GM21619 (cell line): ENCODE measurements around the gene MT1M.
A peak's percentile ranks its signal among the peaks of the same experiment; 100 is the strongest.
"Not testable (repeated sequence)": the region's sequence is repeated elsewhere in the genome, so short reads cannot be mapped to it uniquely, and the experiment has no call there.

Source experiments
- ATAC-seq: cut with Tn5 transposase; IDR thresholded peaks from one replicate; pipeline ENCODE4 v1.9.1; 2021; ENCODE audit not compliant: unreplicated experiment

MT1M gene

DNA sequence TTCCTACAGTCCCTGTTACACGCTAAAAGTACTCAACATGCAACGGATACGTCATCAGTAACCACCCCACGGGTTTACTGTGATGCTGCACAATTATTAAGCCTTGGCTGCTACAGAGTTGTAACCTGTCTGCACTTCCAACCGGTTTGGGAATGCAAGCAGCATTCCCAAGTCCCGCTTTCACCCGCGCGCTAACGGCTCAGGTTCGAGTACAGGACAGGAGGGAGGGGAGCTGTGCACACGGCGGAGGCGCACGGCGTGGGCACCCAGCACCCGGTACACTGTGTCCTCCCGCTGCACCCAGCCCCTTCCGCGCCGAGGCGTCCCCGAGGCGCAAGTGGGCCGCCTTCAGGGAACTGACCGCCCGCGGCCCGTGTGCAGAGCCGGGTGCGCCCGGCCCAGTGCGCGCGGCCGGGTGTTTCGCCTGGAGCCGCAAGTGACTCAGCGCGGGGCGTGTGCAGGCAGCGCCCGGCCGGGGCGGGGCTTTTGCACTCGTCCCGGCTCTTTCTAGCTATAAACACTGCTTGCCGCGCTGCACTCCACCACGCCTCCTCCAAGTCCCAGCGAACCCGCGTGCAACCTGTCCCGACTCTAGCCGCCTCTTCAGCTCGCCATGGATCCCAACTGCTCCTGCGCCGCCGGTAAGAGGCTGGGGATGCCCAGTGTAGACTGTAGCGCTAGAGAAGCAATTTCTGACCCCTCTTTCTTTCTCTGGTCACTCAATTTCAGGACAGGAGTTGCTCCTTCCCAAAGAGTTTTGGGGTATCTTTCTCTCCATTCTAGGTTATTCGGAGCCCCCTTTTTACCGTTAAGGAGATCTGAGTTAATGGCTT lies 24.2 kb upstream of the MT1M start, which contains the start of gene MT2A:
Gene MT2A, plus strand, starts transcription at position 542 of the 833 bp plus-strand sequence. Its CDS starts 72 bp downstream, at position 614.
- peak; percentile 78 for ATAC-seq

DNA sequence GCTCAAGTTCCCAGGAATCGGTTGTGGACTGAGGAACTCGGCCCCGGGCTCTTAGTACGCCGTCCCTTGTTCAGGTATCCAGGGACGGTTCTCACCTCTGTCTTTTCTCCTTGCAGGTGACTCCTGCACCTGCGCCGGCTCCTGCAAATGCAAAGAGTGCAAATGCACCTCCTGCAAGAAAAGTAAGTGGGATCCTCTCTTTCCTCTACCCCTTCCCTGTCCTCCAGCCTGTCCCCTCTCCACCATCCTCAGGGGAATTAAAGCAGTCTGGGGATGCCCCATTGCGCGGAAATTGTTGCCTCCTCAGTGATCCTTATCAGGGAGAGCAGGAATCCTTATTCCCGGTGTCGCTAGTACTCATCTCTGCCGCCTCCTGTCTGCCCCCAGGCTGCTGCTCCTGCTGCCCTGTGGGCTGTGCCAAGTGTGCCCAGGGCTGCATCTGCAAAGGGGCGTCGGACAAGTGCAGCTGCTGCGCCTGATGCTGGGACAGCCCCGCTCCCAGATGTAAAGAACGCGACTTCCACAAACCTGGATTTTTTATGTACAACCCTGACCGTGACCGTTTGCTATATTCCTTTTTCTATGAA lies 23.5 kb upstream of the MT1M start:
- no peak for ATAC-seq

GRCh38 chr16:56609463-56609921 lies 23.0 kb upstream of the MT1M start:
- peak; percentile 35 for ATAC-seq

- no peak for ATAC-seq
Measured at GRCh38 chr16:56610017-56610608, 22.3 kb upstream of the MT1M start.

DNA sequence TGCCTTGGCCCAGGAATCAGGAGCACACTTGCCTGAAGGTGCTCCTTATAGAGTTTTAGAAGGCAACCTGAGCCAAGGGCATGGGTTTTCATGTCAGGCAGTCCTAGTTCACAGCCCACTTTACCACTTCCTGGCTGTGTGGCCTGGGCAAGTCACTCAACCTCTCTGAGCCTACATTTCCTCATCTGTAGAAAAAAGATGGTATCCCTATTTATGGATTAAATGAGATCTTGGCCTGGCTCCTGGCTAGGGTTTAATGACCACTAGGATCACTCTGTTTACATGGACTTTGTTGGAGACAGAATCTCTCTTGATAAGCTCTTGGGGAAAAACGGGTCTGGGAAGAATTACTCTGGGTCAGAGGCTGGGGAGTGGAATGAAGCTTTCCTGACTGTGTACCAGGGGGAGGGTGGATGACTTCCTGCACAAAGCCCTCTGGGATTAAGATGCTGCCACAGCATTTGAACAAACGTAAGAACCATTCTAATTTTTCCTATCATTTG lies 21.8 kb upstream of the MT1M start:
- ATAC-seq, result no peak

DNA sequence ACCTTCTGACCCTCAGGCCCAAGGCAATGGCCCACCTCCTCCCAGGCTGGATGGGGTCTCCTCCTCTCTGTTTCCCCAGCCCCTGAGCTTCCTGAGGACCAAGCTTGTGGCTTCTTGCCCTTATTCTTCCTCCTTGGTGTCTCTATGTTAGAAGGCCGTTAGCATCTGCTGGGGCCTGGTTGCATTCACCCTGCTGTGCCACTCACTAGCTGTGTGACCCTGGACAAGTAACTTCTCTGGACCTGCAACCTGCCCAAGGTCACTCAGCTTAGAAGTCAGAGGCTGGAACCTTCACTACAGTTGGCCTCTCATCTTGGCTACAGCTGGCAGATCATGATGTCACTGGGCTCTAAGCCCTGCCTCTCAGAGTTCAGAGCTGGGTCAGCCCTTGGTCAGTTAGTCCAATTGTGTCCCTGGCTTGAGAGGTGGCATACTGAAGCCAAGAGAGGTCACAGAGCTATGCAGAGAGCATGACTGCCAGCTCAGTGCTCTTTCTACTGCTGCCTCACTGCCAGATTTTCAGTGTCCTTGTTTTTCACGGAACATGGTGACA lies 21.1 kb upstream of the MT1M start:
- no peak for ATAC-seq

DNA sequence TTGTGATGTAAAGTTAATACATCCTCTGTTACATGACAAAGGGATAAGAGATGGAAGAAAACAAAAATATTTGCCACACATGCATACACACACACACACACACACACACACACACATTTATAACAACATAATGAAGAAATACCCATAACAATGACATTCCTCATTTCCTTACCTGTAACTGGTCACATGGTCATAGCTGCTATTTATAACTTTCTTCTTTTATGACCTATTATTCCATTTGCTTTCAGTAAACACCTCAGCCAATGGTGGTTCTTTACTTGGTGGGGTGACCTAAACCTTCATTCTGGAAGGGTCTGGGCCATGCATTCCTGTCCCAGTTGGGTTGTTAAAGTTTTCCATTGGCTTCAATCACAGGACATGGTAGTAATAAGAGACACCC lies 18.8 kb upstream of the MT1M start:
- ATAC-seq, result no peak

- ATAC-seq, result no peak
Measured at GRCh38 chr16:56614549-56614991, 17.9 kb upstream of the MT1M start.

GRCh38 chr16:56615353-56615752 lies 17.1 kb upstream of the MT1M start:
- no peak for ATAC-seq

DNA sequence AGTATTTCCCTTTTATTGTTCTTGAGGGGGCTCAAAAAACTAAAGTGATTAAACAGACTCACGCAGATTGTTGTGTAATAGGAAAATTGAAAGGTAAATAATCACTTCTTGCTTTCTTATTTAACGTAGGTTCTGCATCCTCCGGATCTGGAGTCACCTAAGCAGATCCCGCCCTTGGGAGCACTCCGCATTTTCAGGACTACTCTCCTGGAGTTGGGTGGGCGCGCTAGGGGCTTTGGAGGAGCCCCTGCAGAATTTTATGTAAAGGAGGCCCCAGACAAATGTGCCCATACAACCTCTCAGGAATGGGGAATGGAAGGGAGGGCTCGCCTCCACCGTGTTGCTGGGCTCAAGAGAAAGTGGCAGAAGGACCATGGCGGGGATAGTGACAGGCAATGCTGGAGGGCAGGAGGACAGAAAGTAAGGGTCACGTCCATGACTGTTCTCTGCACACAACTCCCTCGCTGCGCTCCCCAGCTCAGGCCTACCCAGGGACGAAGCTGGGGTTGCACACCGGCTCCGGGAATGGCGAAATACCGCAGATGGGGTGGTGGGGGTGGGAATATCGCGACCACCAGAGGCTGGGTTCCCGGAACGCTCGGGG lies 15.7 kb upstream of the MT1M start:
- no peak for ATAC-seq

DNA sequence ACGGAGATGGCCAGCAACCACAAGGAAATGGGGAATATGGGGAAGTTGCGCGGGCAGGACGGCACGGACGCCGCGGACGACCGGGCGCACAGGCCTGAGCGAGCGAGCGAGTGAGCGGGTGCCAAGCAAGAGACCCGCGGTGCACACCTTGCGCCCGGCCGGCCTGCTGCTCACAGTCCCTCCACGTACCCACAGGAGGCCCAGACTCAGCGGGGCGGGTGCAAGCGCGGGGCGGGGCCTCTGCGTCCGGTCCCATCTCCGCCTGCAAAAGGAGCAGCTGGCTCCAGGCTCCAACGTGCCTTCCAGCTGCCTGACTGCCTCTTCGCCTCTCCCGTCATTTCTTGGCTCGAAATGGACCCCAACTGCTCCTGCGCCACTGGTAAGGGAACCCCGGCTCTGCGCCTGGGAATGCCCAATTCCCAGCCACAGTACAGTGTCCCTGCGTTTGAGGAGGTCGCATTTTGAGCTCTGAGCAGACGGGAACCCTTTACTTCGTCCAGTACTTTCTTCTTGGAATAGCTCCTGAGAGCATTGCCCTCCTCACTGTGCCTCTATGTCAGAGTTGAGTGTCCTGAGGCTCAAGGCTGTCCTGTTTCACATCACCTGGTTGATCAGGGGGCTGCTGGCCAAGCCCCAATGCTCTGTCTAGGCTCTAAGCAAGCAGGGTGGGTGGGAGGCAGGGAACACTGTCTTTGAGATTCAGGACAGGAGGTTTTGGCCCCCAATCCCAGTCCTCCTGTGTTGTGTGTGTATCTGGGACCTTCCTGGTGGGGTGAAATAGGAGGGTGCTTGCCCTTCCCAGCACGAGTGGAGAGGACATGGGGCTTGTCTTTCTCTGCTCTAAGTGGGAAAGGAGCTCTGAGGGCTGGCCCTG lies 15.0 kb upstream of the MT1M start:
- no peak for ATAC-seq

DNA sequence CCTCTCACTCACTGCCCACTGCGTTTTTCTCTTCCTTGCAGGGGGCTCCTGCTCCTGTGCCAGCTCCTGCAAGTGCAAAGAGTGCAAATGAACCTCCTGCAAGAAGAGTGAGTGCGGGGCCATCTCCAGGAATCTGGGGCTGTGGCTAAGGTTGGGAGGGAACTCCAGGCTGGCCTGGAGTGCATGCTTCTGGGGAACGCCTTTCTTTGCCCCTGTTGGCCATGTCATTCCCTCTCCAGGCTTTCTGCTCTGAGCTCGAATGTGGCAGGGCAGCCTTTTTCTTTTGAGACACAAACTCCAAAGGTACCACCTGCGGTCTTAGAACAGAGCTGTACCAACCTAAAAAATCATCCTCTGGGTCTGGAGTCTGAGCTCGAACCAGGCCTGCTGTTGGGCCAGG lies 14.3 kb upstream of the MT1M start:
- ATAC-seq, result no peak

DNA sequence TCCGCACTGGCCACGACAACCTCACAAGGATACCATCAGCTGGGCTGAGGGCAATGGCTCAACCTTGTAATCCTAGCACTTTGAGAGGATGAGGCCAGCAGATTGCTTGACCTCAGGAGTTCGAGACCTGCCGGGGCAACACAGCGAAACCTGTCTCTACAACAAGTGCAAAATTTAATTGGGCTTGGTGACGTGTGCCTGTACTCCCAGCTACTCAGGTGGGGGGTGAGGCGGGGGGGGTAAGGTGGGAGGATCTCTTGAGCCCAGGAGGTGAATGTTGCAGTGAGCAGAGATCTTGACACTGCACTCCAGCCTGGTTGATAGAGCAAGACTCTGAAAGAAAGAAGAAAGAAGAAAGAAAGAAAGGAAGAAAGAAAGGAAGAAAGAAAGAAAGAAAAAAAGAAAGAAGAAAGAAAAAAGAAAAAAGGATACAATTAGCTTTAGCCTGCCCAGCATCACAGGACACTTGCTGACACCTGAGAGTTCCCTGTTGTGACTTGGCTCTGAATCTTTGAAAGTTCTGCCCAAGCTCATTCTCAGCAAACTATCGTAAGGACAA lies 12.0 kb upstream of the MT1M start:
- ATAC-seq, result no peak

- ATAC-seq, result not testable (repeated sequence)
Measured at GRCh38 chr16:56621665-56622445, 10.6 kb upstream of the MT1M start.

GRCh38 chr16:56623184-56623583 lies 9.3 kb upstream of the MT1M start:
- ATAC-seq, result not testable (repeated sequence)

- no peak for ATAC-seq
Measured at GRCh38 chr16:56623637-56624036, 8.8 kb upstream of the MT1M start.

DNA sequence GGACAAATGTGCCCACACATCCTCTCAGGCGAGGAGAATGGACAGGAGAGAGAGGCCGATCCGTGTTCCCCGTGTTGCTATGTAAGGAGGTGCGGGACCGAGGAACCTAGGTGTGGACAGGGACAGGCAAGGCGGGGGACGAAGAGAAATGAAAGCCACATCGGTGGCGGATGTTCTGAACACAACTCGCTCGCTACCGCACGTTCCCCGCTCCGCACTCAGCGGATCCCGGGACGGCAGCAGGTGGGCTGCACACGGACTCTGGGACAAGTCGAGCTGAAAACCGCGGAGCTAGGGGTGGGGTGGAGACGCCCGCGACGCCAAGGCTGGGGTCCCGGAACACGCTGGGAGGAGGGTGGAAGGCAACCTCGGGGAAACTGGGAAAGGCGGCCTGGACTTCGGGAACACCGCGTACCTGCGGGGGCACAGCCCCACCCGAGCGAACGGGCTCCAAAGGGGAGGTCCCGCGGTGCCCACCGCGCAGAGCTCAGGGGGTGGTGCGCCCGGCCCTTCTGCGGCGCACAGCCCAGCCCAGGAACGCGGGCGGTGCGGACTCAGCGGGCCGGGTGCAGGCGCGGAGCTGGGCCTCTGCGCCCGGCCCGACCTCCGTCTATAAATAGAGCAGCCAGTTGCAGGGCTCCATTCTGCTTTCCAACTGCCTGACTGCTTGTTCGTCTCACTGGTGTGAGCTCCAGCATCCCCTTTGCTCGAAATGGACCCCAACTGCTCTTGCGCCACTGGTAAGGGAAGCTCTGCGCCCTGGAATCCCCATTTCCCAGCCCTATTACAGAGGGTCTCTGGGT lies 7.1 kb upstream of the MT1M start, which contains the start of gene MT1E:
Gene MT1E, plus strand, starts transcription at position 642 of the 803 bp plus-strand sequence. Its CDS starts 71 bp downstream, at position 713.
- peak; percentile 49 for ATAC-seq
